ENCODE data around the gene ACY1.
A peak's percentile ranks its signal among the peaks of the same experiment; 100 is the strongest.
"Not testable (repeated sequence)": the region's sequence is repeated elsewhere in the genome, so short reads cannot be mapped to it uniquely, and the experiment has no call there.

ACY1 gene

GRCh38 chr3:51986010-51986947, 2.9 kb downstream of the ACY1 start:
- DNase-seq = no peak

- peak; percentile 58 for DNase-seq
Observed at GRCh38 chr3:51987568-51987967, 4.2 kb downstream of the ACY1 start.

GRCh38 chr3:51988286-51989146, 5.2 kb downstream of the ACY1 start:
- DNase-seq = no peak

- DNase-seq = not testable (repeated sequence)
Observed at GRCh38 chr3:51990501-51990971, 7.2 kb downstream of the ACY1 start.

- DNase-seq = no peak
Observed at GRCh38 chr3:51992017-51992682, 8.8 kb downstream of the ACY1 start.

GRCh38 chr3:51993657-51994056, 10.3 kb downstream of the ACY1 start:
- not testable (repeated sequence) for DNase-seq

- no peak for DNase-seq
Observed at GRCh38 chr3:51994530-51994929, 11.2 kb downstream of the ACY1 start.

- peak; percentile 95 for DNase-seq
Observed at GRCh38 chr3:51995346-51996163, 12.2 kb downstream of the ACY1 start, which contains the start of gene RPL29. RPL29 (minus strand) TSS chr3:51995895; CDS start chr3:51995461, 434 bp downstream.

- DNase-seq = no peak
Observed at GRCh38 chr3:51997172-51997571, 13.8 kb downstream of the ACY1 start.

GRCh38 chr3:51997935-51998596, 14.7 kb downstream of the ACY1 start:
- no peak for DNase-seq

- DNase-seq = no peak
Observed at GRCh38 chr3:51998774-51999173, 15.4 kb downstream of the ACY1 start.

GRCh38 chr3:51999846-52000245, 16.5 kb downstream of the ACY1 start:
- DNase-seq = peak; percentile 92

- DNase-seq = peak; percentile 80
Observed at GRCh38 chr3:52001443-52001974, 18.2 kb downstream of the ACY1 start.

- DNase-seq = no peak
Observed at GRCh38 chr3:52002748-52003147, 19.4 kb downstream of the ACY1 start.

- no peak for DNase-seq
Observed at GRCh38 chr3:52004163-52004787, 20.9 kb downstream of the ACY1 start.

GRCh38 chr3:52004906-52005395, 21.6 kb downstream of the ACY1 start:
- DNase-seq = no peak

- no peak for DNase-seq
Observed at GRCh38 chr3:52005571-52005986, 22.2 kb downstream of the ACY1 start.

- DNase-seq = no peak
Observed at GRCh38 chr3:52006017-52006819, 22.9 kb downstream of the ACY1 start.

GRCh38 chr3:52006820-52007133, 23.4 kb downstream of the ACY1 start:
- DNase-seq = no peak

- DNase-seq = no peak
Observed at GRCh38 chr3:52007291-52007690, 24.0 kb downstream of the ACY1 start.
